LNCAP (cell line): Measurements from ENCODE around the gene ZNF385B.

Source experiments
- TF ChIP-seq, protein P1 (sequence below): fragments of 450-650 bp; IDR thresholded peaks from 2 replicates; pipeline ENCODE4 v1.5.1; 2017; ENCODE audit warnings: mild to moderate bottlenecking

The ZNF385B gene

DNA sequence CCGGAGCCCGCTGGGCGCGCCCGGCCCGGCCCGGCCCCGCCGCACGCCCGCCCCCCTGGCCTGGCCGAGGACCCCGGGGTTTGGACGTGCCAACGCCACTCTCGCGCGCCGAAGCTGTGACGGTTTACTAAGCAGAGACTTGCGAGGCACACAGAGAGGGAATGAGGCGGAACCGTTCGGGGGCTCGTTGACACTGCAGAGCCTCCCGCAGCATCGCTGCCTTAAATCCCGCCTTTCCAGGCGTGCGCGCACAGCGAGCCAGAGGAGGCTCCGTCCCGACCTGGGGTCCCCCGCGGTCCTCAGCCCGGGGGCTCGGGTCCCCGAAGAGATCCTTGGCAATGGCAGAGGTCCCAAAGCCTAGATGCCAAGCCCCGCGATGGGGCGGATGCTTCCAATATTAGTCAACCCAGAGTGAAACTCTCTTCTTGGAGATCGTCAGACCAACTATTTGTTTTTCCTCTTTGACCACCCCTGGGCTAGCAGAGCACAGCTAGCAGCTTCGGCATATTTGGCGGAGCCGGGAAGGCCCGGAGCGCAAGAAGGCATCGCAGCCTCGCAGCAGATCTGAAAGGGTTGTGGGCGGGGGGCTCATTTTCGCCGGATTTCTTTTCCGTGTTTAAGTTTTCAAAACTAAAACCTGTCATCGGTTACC lies at the start of gene ZNF385B:
Gene ZNF385B, minus strand, starts transcription at position 197 of the 652 bp plus-strand sequence.
- TF ChIP-seq, protein P1, sequence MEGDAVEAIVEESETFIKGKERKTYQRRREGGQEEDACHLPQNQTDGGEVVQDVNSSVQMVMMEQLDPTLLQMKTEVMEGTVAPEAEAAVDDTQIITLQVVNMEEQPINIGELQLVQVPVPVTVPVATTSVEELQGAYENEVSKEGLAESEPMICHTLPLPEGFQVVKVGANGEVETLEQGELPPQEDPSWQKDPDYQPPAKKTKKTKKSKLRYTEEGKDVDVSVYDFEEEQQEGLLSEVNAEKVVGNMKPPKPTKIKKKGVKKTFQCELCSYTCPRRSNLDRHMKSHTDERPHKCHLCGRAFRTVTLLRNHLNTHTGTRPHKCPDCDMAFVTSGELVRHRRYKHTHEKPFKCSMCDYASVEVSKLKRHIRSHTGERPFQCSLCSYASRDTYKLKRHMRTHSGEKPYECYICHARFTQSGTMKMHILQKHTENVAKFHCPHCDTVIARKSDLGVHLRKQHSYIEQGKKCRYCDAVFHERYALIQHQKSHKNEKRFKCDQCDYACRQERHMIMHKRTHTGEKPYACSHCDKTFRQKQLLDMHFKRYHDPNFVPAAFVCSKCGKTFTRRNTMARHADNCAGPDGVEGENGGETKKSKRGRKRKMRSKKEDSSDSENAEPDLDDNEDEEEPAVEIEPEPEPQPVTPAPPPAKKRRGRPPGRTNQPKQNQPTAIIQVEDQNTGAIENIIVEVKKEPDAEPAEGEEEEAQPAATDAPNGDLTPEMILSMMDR: no peak

GRCh38 chr2:179910735-179911113 lies 49.3 kb upstream of the ZNF385B start:
- TF ChIP-seq, protein P1: no peak

DNA sequence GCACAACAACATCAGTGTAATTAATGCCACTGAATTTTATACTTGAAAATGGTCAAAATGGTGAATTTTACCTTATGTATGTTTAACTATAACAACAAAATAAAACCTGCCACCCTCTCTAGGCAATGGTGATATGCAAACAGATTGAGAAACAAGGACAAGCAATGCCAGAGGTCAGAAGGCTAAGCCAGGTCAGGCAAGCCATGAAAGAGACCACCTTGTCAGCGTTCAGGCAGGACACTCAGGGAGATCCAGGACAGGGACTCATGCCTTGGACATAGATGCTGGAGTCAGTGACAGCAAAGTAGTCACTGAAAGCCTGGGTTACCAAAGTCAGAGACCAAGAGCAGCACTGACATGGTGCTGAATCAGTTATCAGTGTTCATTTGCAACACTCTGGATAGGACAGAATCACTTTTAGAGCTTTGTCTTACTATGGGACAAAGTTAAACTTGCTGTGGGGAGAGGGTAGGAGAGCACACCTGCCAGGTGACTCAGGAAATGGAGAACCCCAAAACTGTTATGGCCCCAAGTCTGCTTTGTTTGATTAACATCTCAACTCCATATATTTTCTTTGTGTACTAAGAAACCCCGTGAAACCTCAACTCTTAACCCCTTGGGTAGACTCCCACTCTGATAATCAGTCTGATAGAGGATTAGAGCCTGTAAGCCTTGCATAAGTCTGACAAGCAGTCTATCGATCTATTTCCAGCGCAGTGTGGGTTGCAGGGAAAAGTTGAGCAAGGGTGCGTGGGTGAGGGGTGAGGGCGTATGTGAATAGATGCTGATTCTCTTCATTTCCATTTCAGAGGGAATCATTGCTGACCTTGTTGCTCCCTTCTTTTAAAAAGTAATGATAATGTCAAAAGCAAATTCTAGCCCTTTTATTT lies 48.7 kb upstream of the ZNF385B start:
- TF ChIP-seq, protein P1: no peak

- TF ChIP-seq, protein P1: no peak
These were observed 39.2 kb upstream of the ZNF385B start for GRCh38 chr2:179900655-179901054.

- TF ChIP-seq, protein P1: no peak
These were observed 38.3 kb upstream of the ZNF385B start for GRCh38 chr2:179899666-179900065.

DNA sequence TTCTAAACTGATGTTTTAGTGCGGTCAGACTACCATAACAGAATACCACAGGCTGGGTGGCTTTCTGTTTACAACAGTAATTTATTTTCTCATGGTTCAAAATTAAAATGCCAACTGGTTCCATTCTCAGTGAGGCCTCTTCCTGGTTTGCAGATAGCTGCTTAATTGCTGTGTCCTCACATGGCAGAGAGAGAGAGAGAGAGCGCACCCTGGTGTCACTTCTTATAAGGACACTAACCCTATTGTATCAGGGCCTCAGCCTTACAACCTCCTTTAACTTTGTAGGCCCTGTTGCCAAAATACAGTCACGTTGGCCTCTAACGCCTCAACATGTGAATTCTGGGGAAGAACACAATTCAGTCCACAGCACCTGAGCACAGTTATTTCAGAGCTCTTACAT lies 37.5 kb upstream of the ZNF385B start:
- TF ChIP-seq, protein P1: peak; percentile 48; the same call in 1 of the 2 replicates

DNA sequence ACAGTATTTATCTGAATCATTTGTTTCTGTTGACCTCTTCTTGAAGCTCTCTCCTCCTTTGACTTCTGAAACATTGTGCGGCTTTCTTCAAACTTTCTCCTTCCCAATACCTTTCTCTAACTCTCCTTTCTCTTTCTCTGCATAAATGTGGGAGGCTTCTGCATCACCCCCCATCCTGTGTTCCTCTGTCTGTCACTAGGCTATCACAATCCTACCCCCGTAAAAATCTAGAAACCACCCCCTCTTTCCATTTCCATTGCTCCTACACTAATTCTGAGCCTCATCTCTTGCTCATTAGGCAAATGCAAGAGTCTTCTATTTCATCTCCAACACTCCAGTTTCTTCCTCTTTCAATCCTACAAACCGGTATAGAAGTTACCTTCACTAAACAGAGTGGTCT lies 32.2 kb upstream of the ZNF385B start:
- TF ChIP-seq, protein P1: no peak
